A673 (cell line): Measurements from ENCODE around the gene GARIN6. TPM values are rescaled to one million over a fixed set of nuclear protein-coding genes. Genes with fewer than 3 reads are reported as not detected.
A peak's percentile ranks its signal among the peaks of the same experiment; 100 is the strongest.

Experiments used
- BruUV-seq: library from RNA; stranded (reverse); fragments of 400-500 nt; replicated peaks from 2 replicates; lab custom pipeline; 2021; lab: Mats Ljungman, UMichigan
- CTCF ChIA-PET: fragments of 300-600 bp; sonication (Branson Sonifier 250); formaldehyde crosslinking; loops from one replicate; lab custom pipeline; 2022; ENCODE audit warnings: antibody characterized with exemption; lab: Charles Lee
- POLR2A ChIA-PET: fragments of 300-600 bp; sonication (Branson Sonifier 250); formaldehyde crosslinking; loops from one replicate; lab custom pipeline; 2022; ENCODE audit warnings: antibody characterized with exemption; ENCODE audit not compliant: low non-redundant PET; lab: Charles Lee
- DNase-seq: peaks from one replicate; pipeline ENCODE4 v3.0.0-alpha.2; 2015; ENCODE audit warnings: low spot score
- H3K27ac ChIP-seq: fragments of 200-600 bp; sonication (generic); 2 replicates; pipeline ENCODE4 v1.5.1; 2016; ENCODE audit warnings: mixed run types, low read depth, mild to moderate bottlenecking, mixed read lengths, antibody characterized with exemption, low read length; ENCODE audit not compliant: poor library complexity, severe bottlenecking
- H3K27me3 ChIP-seq: fragments of 200-600 bp; sonication (generic); replicated peaks from 2 replicates; pipeline ENCODE4 v1.6.1; 2017; ENCODE audit warnings: mixed run types, low read depth, mild to moderate bottlenecking, mixed read lengths, antibody characterized with exemption, low read length; ENCODE audit not compliant: insufficient read depth, poor library complexity
- H3K36me3 ChIP-seq: fragments of 200-600 bp; sonication (generic); 2 replicates; pipeline ENCODE4 v1.6.1; 2016; ENCODE audit warnings: mixed run types, mild to moderate bottlenecking, mixed read lengths, antibody characterized with exemption, low read length; ENCODE audit not compliant: insufficient read depth, poor library complexity, severe bottlenecking
- H3K4me1 ChIP-seq: fragments of 200-600 bp; sonication (generic); 2 replicates; pipeline ENCODE4 v1.6.1; 2017; ENCODE audit warnings: mixed run types, mild to moderate bottlenecking, mixed read lengths, antibody characterized with exemption, low read length; ENCODE audit not compliant: insufficient read depth, poor library complexity, severe bottlenecking
- H3K4me3 ChIP-seq: fragments of 200-600 bp; sonication (generic); 2 replicates; pipeline ENCODE4 v1.5.1; 2016; ENCODE audit warnings: low read depth, mixed run types, mild to moderate bottlenecking, mixed read lengths, low read length; ENCODE audit not compliant: poor library complexity, severe bottlenecking
- H3K9me3 ChIP-seq: fragments of 200-600 bp; sonication (generic); 2 replicates; pipeline ENCODE4 v1.6.1; 2016; ENCODE audit warnings: mixed run types, low read depth, mild to moderate bottlenecking, mixed read lengths, antibody characterized with exemption, low read length; ENCODE audit not compliant: poor library complexity, severe bottlenecking
- EZH2 ChIP-seq: fragments of 200-600 bp; sonication (generic); IDR thresholded peaks from 2 replicates; pipeline ENCODE4 v1.6.1; 2017; ENCODE audit warnings: borderline replicate concordance, low read depth, mild to moderate bottlenecking, mixed read lengths, antibody characterized with exemption, low read length; ENCODE audit not compliant: poor library complexity, severe bottlenecking
- intact Hi-C: fragments of 100-400 bp; cut with micrococcal nuclease; formaldehyde crosslinking; loops from one replicate; pipeline ENCODE4 v1.10.0; 2022; ENCODE audit not compliant: unreplicated experiment
- total RNA-seq: library from RNA; stranded (reverse); gene quantifications from 2 replicates; pipeline ENCODE4 v1.2.3, GENCODE V29; 2021
- TF ChIP-seq, protein P1 (sequence below): fragments of 300-800, 200-600 bp; sonication (generic); conservative IDR thresholded peaks from 2 replicates; pipeline ENCODE4 v1.5.1; 2017; ENCODE audit warnings: low read depth, mild to moderate bottlenecking, antibody characterized with exemption, low read length, moderate library complexity, mixed read lengths

Gene GARIN6
- total RNA-seq, 1 experiment from 2014 or later: not detected

GRCh38 chr12:99649551-99649950 lies 2.0 kb downstream of the GARIN6 start:
- H3K27ac ChIP-seq: no peak overlapping the region
- H3K4me1 ChIP-seq: no peaks in the 10 kb centered on the region
- no peaks in the 10 kb centered on the region for H3K27me3 ChIP-seq
- H3K9me3 ChIP-seq: no peaks in the 10 kb centered on the region
- BruUV-seq: no TSS peak
- H3K4me3 ChIP-seq: no peak overlapping the region
- ChIA-PET CTCF (no interaction called here), POLR2A (no interaction called here)
- peak; percentile 3 for DNase-seq
- intact Hi-C loops: no loop called here
- TF ChIP-seq, protein P1, sequence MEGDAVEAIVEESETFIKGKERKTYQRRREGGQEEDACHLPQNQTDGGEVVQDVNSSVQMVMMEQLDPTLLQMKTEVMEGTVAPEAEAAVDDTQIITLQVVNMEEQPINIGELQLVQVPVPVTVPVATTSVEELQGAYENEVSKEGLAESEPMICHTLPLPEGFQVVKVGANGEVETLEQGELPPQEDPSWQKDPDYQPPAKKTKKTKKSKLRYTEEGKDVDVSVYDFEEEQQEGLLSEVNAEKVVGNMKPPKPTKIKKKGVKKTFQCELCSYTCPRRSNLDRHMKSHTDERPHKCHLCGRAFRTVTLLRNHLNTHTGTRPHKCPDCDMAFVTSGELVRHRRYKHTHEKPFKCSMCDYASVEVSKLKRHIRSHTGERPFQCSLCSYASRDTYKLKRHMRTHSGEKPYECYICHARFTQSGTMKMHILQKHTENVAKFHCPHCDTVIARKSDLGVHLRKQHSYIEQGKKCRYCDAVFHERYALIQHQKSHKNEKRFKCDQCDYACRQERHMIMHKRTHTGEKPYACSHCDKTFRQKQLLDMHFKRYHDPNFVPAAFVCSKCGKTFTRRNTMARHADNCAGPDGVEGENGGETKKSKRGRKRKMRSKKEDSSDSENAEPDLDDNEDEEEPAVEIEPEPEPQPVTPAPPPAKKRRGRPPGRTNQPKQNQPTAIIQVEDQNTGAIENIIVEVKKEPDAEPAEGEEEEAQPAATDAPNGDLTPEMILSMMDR: no peak
- no peak for TF ChIP-seq EZH2
- H3K36me3 ChIP-seq: no peaks in the 10 kb centered on the region

DNA sequence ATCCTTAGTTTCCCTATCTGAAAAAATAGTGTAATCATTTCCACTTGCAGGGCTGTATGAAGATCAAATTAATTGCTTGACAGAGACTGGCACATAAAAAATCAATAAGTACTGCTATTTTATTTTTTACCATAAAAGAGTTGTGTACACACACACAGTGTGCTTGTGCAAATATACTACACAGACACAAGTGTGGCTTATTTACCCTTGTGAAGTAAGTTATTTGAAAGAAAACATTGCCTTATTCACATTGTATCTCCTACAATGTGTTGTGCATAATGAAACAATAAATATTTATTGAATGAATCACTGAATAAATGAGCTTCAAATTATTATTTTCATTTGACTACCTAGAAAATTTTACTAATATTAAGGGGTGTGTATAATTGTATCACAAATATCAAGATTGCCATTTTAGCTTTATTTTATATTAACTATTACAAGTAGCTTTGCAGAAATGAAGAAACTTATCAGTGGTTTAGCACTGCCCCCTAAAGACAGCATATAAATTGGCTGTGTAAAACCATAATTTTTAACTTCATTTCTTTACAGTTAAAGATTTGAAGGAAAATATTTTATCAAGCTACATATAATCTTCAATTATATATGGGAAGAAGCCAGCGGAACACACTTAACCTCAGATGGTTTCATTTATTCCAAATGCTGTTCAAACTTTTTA lies 11.3 kb downstream of the GARIN6 start:
- DNase-seq: peak; percentile 1
- H3K4me3 ChIP-seq: no peak overlapping the region
- no peaks in the 10 kb centered on the region for H3K36me3 ChIP-seq
- TF ChIP-seq, protein P1: peak; percentile 48; the same call in 1 of the 2 replicates
- TF ChIP-seq EZH2: no peak
- CTCF ChIA-PET: interaction anchor here (1.2 kb wide), 1 partner anchor 272 kb away, joined by 5 read pairs; no protein-coding TSS in a partner anchor
- no TSS peak for BruUV-seq
- no peak overlapping the region for H3K27ac ChIP-seq
- H3K4me1 ChIP-seq: no peaks in the 10 kb centered on the region
- H3K27me3 ChIP-seq: no peaks in the 10 kb centered on the region
- POLR2A ChIA-PET: no interaction called here
- intact Hi-C loops: loop anchor here (2.0 kb wide), 1 partner anchor 616 kb away; no protein-coding TSS in a partner anchor
- H3K9me3 ChIP-seq: no peaks in the 10 kb centered on the region

DNA sequence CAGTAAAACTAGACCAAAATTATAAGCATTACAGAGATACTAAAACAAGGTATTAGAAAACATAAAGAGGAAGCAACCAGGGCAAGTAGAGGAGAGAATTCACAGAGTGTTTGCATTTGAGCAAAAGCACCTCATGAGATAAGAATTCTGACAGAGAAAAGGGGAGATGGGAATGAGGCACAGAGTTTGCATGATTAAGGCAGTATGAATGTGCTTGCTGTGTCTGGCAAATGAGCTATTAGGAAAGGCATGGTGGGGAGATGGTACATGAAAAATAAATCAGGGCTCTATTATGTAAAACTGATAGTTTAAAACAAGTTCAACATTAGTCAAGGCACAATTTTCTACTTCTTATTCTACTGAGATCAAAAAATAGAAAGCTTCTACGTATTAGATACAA lies 23.1 kb downstream of the GARIN6 start:
- Histone ChIP-seq H3K9me3 (no peaks in the 10 kb centered on the region), H3K4me3 (no peak overlapping the region), H3K36me3 (no peaks in the 10 kb centered on the region), H3K27me3 (no peaks in the 10 kb centered on the region), H3K27ac (no peak overlapping the region), H3K4me1 (no peaks in the 10 kb centered on the region)
- no TSS peak for BruUV-seq
- DNase-seq: no peak
- POLR2A ChIA-PET: no interaction called here
- intact Hi-C loops: no loop called here
- CTCF ChIA-PET: no interaction called here
- no peak for TF ChIP-seq EZH2
- TF ChIP-seq, protein P1: no peak
